GM23338 (cell line): ENCODE data around the gene WDR74. TPM values are rescaled to one million over a fixed set of nuclear protein-coding genes. Genes with fewer than 3 reads are reported as not detected.

Experiments
- ATAC-seq: fragments of 200-7000 bp; cut with Tn5 transposase; 3 replicates; pipeline ENCODE4 v1.9.1; 2020
- DNase-seq: peaks from one replicate; pipeline ENCODE4 v3.0.0-alpha.2; 2015; ENCODE audit warnings: low spot score
- H2AFZ ChIP-seq: fragments of 200-600 bp; sonication (generic); 2 replicates; pipeline ENCODE4 v1.8.0; 2016; ENCODE audit warnings: antibody characterized with exemption, mild to moderate bottlenecking, moderate library complexity
- H3F3A ChIP-seq: fragments of 200-600 bp; sonication (generic); replicated peaks from 2 replicates; pipeline ENCODE4 v1.8.0; 2017; ENCODE audit warnings: antibody characterized with exemption, mixed run types, low read depth
- H3K27ac ChIP-seq: fragments of 200-600 bp; sonication (generic); 2 replicates; pipeline ENCODE4 v1.6.1; 2016; ENCODE audit warnings: low read depth
- H3K27me3 ChIP-seq: fragments of 200-600 bp; sonication (generic); 2 replicates; pipeline ENCODE4 v1.8.0; 2016; ENCODE audit warnings: mild to moderate bottlenecking, mixed run types, moderate library complexity; ENCODE audit not compliant: insufficient read depth
- H3K36me3 ChIP-seq: fragments of 200-600 bp; sonication (generic); 2 replicates; pipeline ENCODE4 v1.8.0; 2016; ENCODE audit warnings: mild to moderate bottlenecking; ENCODE audit not compliant: insufficient read depth
- H3K4me1 ChIP-seq: fragments of 200-600 bp; sonication (generic); 2 replicates; pipeline ENCODE4 v1.8.0; 2016; ENCODE audit warnings: mild to moderate bottlenecking, moderate library complexity; ENCODE audit not compliant: insufficient read depth
- H3K4me2 ChIP-seq: fragments of 200-600 bp; sonication (generic); 2 replicates; pipeline ENCODE4 v1.7.1; 2017; ENCODE audit warnings: mixed run types
- H3K4me3 ChIP-seq: fragments of 200-600 bp; sonication (generic); 2 replicates; pipeline ENCODE4 v1.6.1; 2016; ENCODE audit warnings: mixed run types
- H3K79me2 ChIP-seq: fragments of 200-600 bp; sonication (generic); replicated peaks from 2 replicates; pipeline ENCODE4 v1.8.0; 2017; ENCODE audit warnings: mild to moderate bottlenecking; ENCODE audit not compliant: insufficient read depth
- H3K9me2 ChIP-seq: fragments of 200-600 bp; sonication (generic); 2 replicates; pipeline ENCODE4 v1.8.0; 2017; ENCODE audit not compliant: insufficient read depth
- H4K20me1 ChIP-seq: fragments of 200-600 bp; sonication (generic); replicated peaks from 2 replicates; pipeline ENCODE4 v1.8.0; 2017; ENCODE audit warnings: mild to moderate bottlenecking; ENCODE audit not compliant: insufficient read depth
- H3K27ac Mint-ChIP-seq: 2 replicates; pipeline ENCODE4 v1.8.0; 2020; ENCODE audit warnings: inconsistent platforms, mild to moderate bottlenecking, moderate library complexity, mixed read lengths
- H3K27me3 Mint-ChIP-seq: 3 replicates; pipeline ENCODE4 v1.8.0; 2022; ENCODE audit warnings: low read depth, mild to moderate bottlenecking, moderate library complexity, mixed read lengths, inconsistent platforms; ENCODE audit not compliant: insufficient read depth, poor library complexity
- H3K36me3 Mint-ChIP-seq: 3 replicates; pipeline ENCODE4 v1.8.0; 2021; ENCODE audit warnings: low read depth, mild to moderate bottlenecking, inconsistent platforms, moderate library complexity, mixed read lengths
- H3K4me1 Mint-ChIP-seq: 3 replicates; pipeline ENCODE4 v1.8.0; 2020; ENCODE audit warnings: mild to moderate bottlenecking, inconsistent platforms, mixed read lengths
- H3K4me3 Mint-ChIP-seq: 3 replicates; pipeline ENCODE4 v1.8.0; 2021; ENCODE audit warnings: moderate library complexity, mild to moderate bottlenecking, inconsistent platforms, mixed read lengths
- H3K9me3 Mint-ChIP-seq: 3 replicates; pipeline ENCODE4 v1.8.0; 2020; ENCODE audit warnings: moderate library complexity, mild to moderate bottlenecking, inconsistent platforms, mixed read lengths
- CREB1 ChIP-seq: fragments of 250-450 bp; sonication (Bioruptor Pico); IDR thresholded peaks from 2 replicates; pipeline ENCODE4 v1.5.0; 2020; ENCODE audit warnings: low read depth, mild to moderate bottlenecking, moderate library complexity
- CTCF ChIP-seq, 2 experiments: fragments of 200-600 bp in 1 of 2; sonication (generic) in 1 of 2; conservative IDR thresholded peaks; 2 replicates each; pipeline versions ENCODE4 v1.5.1 to v1.6.1; 2016 to 2017; ENCODE audit warnings: antibody characterized with exemption in 2 of 2, low read depth in 2 of 2, mild to moderate bottlenecking in 2 of 2, moderate library complexity in 1 of 2
- EZH2 ChIP-seq: fragments of 200-600 bp; sonication (generic); IDR thresholded peaks from one replicate; pipeline ENCODE4 v1.8.0; 2017; ENCODE audit warnings: antibody characterized with exemption, mild to moderate bottlenecking, low read depth; ENCODE audit not compliant: unreplicated experiment
- EZH2phosphoT487 ChIP-seq: fragments of 200-600 bp; sonication (generic); IDR thresholded peaks from one replicate; pipeline ENCODE4 v1.8.1; 2018; ENCODE audit warnings: antibody characterized with exemption; ENCODE audit not compliant: unreplicated experiment
- JUNB ChIP-seq: IDR thresholded peaks from one replicate; pipeline ENCODE4 v1.6.1; 2016; ENCODE audit warnings: antibody characterized with exemption; ENCODE audit not compliant: unreplicated experiment
- NANOG ChIP-seq: IDR thresholded peaks from 2 replicates; pipeline ENCODE4 v1.6.1; 2016; ENCODE audit warnings: antibody characterized with exemption, borderline replicate concordance
- REST ChIP-seq: IDR thresholded peaks from one replicate; pipeline ENCODE4 v1.6.1; 2018; ENCODE audit warnings: antibody characterized with exemption; ENCODE audit not compliant: unreplicated experiment
- ZNF114 ChIP-seq: fragments of 250-450 bp; sonication (Bioruptor Pico); IDR thresholded peaks from 2 replicates; pipeline ENCODE4 v1.5.0; 2020; ENCODE audit warnings: mild to moderate bottlenecking, moderate library complexity
- ZNF331 ChIP-seq: fragments of 250-450 bp; sonication (Bioruptor Pico); IDR thresholded peaks from 2 replicates; pipeline ENCODE4 v1.5.0; 2020; ENCODE audit warnings: low read depth, mild to moderate bottlenecking, moderate library complexity
- ZNF462 ChIP-seq: fragments of 250-450 bp; sonication (Bioruptor Pico); IDR thresholded peaks from 2 replicates; pipeline ENCODE4 v1.5.0; 2020; ENCODE audit warnings: mild to moderate bottlenecking, moderate library complexity
- polyA plus RNA-seq: library from polyadenylated mRNA; unstranded; fragments of >200 nt; fragmentation: Nextera tagmentation; extraction: Ambion mirVana; gene quantifications from 2 replicates; pipeline ENCODE4 v1.2.1, GENCODE V29; 2016
- total RNA-seq: library from RNA; depleted of rRNA; stranded (reverse); fragments of >200 nt; shearing (Covaris generic); gene quantifications from 2 replicates; pipeline ENCODE4 v1.2.3, GENCODE V29; 2014

Gene WDR74
- total and polyA plus RNA-seq, 2 experiments from 2014 or later: 94.4 to 136 TPM

GRCh38 chr11:62817129-62817528 lies 22.3 kb downstream of the WDR74 start:
- Histone ChIP-seq H3K4me2 (no peak overlapping the region), H3K79me2 (no peaks in the 10 kb centered on the region), H3K36me3 (peaks cover 17% of the 10 kb centered on the region; the same call in 1 of the 2 replicates), H3K4me3 (no peak overlapping the region), H3K27ac (no peak overlapping the region), H3F3A (0 out of 2 replicates have a peak, but pooled peaks cover 3% of the 10 kb centered on the region), H3K4me1 (no peaks in the 10 kb centered on the region), H3K9me2 (no peaks in the 10 kb centered on the region), H3K27me3 (no peaks in the 10 kb centered on the region), H2AFZ (no peak overlapping the region), H4K20me1 (peaks cover 4% of the 10 kb centered on the region)
- peaks cover 1% of the 10 kb centered on the region for H3K27me3 Mint-ChIP-seq
- ATAC-seq (no peak), DNase-seq (no peak)
- TF ChIP-seq ZNF331 (CRISPR knock-in tag) (no peak), EZH2phosphoT487 (no peak), EZH2 (no peak), CTCF (conservative IDR thresholded peaks at IDR 0.05; ENCODE audit: low read depth in 2 of 2) (no peak), ZNF462 (CRISPR knock-in tag) (no peak), REST (no peak), CREB1 (no peak), JUNB (no peak), ZNF114 (no peak), NANOG (no peak)
- H3K36me3 Mint-ChIP-seq: peaks cover 20% of the 10 kb centered on the region; the same call in 2 of the 3 replicates
- H3K9me3 Mint-ChIP-seq: no peaks in the 10 kb centered on the region
- no peak overlapping the region for H3K27ac Mint-ChIP-seq
- no peak overlapping the region for H3K4me3 Mint-ChIP-seq
- H3K4me1 Mint-ChIP-seq: no peaks in the 10 kb centered on the region
